SHP77 (cell line): ENCODE measurements around the gene NOVA1.
"Not testable (repeated sequence)": the region's sequence is repeated elsewhere in the genome, so short reads cannot be mapped to it uniquely, and the experiment has no call there.

Experiments
- DNase-seq, 2 experiments: peaks; one replicate each; lab custom pipeline; 2025; lab: John Stamatoyannopoulos, UW

The NOVA1 gene, protein sequence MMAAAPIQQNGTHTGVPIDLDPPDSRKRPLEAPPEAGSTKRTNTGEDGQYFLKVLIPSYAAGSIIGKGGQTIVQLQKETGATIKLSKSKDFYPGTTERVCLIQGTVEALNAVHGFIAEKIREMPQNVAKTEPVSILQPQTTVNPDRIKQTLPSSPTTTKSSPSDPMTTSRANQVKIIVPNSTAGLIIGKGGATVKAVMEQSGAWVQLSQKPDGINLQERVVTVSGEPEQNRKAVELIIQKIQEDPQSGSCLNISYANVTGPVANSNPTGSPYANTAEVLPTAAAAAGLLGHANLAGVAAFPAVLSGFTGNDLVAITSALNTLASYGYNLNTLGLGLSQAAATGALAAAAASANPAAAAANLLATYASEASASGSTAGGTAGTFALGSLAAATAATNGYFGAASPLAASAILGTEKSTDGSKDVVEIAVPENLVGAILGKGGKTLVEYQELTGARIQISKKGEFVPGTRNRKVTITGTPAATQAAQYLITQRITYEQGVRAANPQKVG

DNA sequence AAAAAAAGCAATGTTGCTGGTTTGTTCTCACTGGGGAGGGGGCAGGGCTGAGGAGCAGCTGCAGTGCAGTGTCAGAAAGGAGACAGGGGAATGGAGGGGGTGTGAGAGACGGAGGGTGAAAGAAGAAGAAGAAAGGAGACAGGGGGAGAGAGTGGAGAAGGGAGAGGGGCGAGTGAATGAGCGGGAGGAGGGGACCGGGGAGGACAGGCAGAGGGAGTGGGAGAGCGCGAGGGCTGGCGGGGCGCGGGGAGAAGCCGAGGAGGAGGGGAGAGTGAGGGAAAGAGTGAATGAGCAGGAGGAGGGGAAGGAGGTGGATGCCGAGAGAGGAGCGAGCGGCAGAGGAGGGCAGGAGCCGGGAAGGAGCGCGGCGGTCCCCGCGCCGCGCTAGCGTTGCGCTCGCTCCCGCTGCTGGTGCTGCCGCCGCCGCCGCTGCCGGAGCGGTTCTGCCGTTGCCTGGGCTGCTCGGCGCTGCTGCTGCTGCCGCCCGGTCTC lies at the start of gene NOVA1:
Gene NOVA1 (minus strand): TSS at position 445 of the 492 bp plus-strand sequence. CDS start 597 bp downstream, outside the sequence.
- peak; percentile 72 to 73 for DNase-seq

DNA sequence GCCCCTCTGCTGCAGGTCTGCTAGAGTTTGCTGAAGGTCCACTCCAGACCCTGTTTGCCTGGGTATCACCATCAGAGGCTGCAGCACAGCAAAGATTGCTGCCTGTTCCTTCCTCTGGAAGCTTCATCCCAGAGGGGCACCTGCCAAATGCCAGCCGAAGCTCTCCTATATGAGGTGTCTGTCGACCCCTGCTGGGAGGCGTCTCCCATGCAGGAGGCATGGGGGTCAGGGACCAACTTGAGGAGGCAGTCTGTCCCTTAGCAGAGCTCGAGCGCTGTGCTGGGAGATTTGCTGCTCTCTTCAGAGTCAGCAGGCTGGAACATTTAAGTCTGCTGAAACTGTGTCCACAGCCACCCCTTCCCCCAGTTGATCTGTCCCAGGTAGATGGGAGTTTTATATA lies 47.2 kb upstream of the NOVA1 start:
- not testable (repeated sequence) for DNase-seq

DNA sequence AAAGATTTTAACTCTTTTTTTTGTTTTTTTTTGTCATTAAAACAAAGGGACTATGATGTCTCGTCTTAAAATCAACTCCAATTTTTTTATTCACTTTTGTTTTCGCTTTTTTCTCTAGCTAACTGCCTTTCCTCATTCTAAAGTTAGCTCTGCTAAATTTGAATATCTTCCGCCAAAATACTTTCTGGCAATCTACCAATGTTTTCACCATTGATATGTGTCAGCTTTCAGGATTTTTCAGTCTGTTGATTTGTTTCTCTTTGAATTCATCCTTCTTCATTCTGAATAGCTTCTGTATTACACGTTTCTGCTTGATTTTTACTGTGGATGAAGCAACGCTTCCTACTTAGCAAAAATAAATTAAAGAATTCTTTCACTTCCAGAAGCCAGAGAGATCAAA lies 38.7 kb upstream of the NOVA1 start:
- no peak for DNase-seq

DNA sequence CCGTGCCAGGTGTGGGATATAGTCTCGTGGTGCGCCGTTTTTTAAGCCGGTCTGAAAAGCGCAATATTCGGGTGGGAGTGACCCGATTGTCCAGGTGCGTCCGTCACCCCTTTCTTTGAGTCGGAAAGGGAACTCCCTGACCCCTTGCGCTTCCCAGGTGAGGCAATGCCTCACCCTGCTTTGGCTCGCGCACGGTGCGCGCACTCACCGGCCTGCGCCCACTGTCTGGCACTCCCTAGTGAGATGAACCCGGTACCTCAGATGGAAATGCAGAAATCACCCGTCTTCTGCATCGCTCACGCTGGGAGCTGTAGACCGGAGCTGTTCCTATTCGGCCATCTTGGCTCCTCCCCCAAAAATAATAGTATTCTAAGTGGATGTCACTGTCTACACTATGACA lies 37.1 kb upstream of the NOVA1 start:
- not testable (repeated sequence) for DNase-seq

DNA sequence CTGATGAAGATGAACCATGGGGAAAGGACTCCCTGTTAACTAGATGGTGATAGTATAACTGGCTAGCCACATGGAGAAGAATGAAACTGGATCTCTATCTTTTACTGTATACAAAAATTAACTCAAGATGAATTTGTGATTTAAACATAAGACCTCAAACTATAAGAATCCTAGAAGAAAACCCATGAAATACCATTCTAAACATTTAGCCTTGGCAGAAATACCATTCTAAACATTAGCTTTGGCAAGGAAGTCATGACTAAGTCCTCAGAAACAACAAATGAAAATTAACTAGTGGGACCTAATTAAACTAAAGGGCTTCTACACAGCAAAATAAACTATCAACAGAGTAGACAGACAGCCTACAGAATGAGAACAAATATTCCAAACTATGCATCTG lies 28.4 kb upstream of the NOVA1 start:
- DNase-seq = no peak

DNA sequence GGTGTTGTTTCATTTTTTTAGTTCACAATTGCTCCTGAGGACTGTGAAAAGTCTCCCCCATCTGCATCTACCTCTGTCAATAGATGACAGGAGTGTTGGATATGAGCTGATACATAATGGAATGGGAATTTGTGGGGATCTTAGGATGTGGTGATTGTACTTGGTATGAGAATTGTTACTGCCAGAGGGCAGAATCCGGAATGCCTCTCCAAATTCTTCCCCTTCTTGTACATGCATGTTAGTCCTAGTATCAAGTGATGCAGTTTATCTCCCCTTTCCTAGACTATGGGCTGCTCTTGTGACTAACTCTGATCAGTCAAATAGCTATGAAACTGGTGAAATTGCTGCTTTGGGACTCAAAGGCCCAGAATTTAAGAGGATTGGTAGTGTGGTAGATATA lies 24.8 kb upstream of the NOVA1 start:
- no peak for DNase-seq

DNA sequence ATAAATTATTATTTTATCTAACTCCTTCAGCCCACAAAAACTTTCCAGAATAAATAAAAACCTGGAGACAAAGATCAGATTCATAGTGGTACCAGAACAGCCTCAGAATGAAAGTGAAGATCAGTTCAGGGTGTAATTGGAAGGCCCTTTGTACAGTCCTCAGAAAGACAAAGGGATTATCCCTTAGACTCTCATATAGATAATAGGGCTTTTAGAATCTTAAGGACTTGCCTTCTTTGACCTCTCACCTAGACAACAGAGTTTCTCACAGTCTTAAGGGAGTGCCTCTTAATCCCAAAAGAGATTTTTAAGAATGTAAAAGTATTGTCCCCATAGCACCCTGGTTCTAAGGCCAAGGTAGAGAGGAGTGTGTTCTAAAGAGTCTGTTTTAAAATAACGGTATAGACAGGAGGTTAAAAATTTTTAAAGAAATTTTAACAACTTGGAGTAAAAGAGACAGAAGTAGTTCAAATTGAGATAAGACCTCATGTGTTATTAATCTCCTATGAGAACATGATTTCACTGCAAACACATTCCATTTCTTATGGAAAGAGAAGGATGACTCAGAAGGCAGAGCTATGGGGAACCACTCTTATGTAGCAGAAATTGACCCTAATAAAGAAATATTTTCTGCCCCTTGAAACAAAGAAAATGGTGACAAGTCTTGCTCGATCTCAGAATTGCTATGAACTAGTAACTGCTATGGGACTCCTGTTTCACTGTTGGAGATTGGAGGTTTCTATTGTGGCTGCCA lies 24.2 kb upstream of the NOVA1 start:
- DNase-seq = no peak

DNA sequence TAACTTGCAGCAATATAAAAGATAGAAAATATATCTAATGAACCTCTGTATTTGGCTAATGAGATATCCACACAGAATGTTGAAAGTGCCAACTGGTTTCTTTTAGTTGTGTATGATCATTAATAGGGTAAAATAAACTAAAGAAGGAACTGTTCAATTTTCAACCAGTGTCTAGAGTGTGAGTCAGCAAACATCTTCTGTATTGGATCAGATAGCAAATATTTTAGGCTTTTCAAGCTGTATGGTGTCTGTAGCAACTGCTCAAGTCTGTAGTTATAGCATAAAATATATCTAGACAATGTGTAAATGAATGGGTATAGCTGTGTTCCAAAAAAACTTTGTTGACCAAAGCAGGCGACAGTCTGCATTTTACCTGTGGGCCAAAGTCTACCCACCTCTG lies 23.5 kb upstream of the NOVA1 start:
- DNase-seq = no peak

DNA sequence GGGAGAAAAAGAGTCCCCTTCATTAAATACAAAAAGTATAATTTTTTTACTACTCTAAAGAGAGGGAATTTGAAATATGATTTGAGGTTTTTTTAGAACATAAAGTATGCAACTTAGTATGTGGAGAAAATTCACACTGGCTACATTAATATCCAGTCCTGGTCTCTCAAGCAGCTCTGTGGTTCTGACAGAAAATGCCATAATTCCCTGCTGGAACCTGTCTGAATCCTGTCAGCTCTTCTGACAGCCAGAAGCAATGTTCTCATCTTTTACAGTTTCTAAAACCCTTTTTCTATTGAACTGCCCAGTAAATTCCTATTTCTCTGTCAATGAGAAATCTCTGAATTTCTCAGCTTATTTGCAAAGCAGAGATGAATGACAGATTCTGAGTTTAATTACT lies 13.4 kb upstream of the NOVA1 start:
- DNase-seq = no peak

DNA sequence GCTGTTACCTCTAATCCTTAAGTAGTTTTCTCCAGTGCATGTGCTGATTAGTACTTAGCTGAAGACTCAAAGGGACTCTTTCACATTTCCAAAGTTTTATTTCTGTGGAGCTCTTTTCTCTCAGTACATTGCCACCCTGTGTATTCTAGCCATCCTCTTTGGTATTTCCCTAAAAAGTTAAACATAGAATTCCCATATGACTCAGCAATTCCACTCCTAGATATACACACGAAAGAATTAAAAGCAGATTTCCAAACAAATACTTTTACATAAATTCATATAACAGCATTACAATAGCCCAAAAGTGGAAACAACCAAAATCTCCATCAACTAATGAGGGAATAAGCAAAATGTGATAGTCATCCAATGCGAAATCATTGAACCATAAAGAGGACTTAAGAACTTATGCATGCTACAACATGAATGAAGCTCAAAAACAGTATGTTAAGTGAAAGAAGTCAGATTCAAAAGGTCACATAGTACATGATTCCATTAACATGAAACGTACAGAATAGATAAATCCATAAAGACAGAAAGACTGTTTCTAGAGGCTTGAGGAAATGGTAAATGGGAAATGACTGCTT lies 9.0 kb upstream of the NOVA1 start:
- no peak for DNase-seq

DNA sequence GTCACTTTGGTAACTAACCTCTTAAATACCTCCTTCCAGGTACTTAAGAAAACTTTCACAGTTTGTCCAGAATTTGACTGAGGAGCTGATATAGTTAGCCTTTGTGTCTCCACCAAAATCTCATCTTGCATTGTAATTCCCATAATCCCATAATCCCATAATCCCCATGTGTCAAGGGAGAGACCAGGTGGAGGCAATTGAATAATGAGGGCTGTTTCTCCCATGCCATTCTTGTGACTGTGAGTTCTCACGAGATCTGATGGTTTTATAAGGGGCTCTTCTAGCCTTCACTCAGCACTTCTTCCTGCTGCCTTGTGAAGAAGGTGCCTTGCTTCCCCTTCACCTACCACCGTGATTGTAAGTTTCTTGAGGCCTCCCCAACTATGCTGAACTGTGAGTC lies 7.8 kb upstream of the NOVA1 start:
- no peak for DNase-seq

DNA sequence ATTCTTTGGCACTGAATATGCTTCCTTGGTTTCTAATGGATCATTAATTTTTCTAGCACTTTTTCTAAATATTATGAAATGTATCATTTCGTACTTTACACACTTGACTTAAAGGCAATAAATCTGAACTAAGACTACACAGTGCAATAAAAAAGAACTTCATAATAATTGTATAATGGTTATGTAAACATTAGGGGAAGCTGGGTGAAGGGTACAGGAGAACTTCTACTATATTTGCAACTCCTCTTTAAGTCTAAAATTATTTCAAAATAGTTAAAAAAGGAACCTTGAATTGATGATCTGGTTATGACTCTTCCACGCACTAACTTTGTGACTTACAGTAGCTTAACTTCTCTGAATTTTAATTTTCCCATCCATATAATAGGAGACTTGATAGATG lies 5.1 kb upstream of the NOVA1 start:
- no peak for DNase-seq

DNA sequence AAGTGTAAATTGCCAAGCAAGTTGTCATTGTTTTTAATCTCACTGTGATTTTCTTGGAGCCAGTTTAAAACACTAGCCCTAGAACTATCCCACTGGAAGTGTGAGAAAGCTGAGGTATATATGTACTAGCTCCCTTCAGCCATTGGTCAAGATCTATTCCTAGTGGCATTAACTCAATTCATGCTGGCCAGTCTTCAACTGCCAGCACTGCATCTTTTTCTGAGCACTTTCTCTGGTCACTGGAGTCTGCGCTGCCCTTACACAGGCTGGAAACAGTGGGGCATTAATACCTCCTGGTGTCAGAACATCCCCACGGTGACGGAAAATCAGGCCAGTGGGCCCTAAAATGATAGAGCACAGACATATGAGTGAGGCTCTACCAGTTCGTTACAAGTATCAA lies 4.0 kb upstream of the NOVA1 start:
- DNase-seq = peak in 1 of 2 experiments; percentile 27

DNA sequence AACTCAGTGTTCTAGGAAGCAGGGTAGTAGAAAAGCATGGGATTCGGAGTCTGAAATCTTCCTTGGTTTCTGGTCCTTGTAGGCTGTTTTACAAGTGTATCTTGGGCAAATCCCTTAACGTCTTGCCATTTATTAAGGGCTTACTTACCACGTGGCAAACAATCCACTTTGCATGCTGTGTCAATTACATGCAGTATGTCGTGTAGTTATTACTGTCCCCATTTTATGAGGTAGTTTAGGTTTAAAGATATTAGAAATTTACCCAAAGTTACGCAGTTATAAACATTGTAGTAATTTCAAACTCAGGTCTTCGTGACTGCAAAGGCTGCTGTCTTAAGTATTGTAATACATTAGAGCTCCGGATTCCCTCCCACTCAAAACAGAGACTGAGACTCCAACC lies 1.5 kb upstream of the NOVA1 start:
- peak in 1 of 2 experiments; percentile 44 for DNase-seq

DNA sequence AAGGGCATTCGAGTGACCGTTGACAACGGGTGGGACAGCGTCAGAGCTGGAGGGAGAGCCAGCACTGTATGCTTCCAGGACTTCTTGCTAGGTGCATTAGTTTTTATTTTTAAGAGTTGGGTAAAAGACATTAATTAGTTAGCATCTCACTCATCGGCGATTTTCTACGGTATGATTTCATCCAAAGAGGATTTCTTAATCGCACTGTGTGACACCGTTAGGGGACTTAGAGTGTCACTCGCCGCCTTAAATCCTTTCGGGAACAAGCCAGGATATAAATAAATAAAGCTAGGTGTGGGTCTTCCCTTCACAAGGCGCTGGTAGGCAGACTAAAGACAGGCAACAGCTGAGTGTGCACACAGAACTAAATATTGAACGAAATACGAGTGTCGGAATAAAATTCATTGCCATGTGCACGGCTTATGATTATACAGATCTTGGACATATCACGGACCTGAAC lies 869 bp upstream of the NOVA1 start:
- DNase-seq = peak; percentile 57 to 58

DNA sequence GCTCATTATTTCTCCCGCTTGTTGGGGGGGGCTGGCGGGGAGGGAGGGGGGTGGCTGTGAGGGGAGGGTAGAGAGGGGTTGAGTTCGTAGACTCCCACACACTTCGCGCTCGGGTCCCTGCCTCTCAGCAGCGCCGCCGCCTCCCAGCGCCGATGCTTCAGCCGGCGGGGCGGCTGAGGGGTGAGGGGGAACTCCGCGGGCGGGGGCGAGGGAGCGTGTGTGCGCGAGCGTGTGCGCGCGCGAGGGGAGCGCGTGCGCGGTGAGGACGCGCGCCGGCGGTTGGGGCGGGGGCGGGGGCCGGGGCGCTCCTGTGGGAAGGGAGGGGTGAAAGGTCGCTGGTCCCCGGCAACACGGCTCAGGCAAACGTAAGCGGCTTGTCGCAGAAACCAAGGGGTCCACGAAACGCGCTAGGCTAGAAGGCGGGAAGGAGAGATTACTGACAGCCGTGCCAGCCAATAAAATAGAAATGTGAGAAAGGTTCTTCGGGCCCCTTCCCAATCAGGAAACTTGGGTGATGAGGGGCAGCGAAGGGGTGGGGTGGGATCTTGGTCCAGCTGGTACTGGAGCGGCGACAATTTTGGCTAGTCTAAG lies 343 bp upstream of the NOVA1 start:
- DNase-seq = peak; percentile 96 to 98

DNA sequence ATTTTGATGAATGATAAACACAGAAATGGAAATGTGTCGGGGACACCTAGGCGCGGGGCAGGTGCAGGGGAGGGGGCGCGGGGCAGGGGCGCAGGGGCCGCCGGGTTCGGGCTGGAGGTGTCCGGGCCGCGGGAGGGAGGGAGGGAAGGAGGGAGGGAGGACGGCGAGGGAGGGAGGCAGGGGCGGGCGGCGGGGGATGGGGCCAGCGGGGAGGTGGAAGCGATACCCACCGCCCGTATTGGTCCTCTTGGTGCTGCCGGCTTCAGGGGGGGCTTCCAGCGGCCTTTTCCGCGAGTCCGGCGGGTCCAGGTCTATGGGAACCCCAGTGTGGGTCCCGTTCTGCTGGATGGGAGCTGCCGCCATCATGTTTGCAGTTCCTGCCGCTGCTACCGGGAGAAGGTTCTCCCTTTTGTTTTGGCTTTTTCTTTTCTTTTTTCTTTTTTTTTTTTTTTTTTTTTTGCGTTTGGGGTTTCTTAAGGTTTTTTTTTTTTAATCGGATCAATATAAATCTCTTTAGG lies 703 bp downstream of the NOVA1 start:
- peak; percentile 58 to 61 for DNase-seq

DNA sequence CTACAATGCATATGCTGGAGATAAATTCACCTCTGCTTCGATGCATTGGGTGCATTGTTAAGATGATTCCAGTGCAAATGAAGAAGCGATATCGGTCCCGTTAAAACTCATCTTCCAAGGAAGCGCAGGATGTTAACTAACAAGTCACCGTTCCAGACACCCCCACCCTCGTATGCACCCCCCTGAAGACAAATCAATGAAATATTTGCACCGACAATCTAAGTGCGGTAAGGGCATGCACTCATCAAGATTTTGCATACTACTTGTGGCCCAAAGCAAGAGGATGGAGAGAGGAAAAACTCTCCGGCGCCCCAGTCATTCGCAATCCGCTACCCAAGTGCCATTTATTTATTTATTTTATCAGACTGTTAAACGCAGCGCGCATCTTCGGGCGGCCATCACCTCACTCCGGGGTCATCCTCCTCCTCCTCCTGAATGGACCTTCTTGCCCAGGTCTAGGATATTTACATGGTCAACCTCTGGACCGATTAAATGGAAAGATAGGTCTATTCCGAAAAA lies 1.2 kb downstream of the NOVA1 start:
- DNase-seq = peak in 1 of 2 experiments; percentile 58

DNA sequence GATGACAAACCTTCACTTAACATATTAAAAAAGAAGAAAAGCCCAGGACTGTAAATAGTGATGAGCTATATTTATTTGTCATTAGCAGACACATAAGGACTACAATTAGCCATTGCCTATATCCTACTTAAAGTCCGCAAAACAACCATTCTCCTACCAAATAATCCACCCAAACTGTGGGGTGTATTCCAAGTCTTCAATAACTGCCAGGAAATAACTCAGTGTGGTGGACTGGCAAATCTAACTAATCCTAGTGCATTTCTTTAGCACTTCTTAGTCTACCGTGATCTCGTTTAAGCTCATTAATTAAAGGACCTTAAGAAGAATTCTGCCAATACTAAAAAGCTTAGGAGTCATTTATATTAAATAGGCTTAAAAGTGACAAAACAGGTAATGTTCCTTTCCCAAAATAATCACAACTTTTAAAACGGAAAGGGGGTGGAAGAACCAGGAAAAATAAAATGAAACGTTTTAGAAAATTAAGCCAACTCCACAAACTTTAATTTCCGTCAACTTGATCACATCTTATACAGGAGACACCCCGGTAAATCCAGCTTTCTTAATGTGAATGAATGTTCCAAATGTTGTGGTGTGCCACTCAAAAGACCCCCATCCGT lies 1.8 kb downstream of the NOVA1 start:
- no peak for DNase-seq

DNA sequence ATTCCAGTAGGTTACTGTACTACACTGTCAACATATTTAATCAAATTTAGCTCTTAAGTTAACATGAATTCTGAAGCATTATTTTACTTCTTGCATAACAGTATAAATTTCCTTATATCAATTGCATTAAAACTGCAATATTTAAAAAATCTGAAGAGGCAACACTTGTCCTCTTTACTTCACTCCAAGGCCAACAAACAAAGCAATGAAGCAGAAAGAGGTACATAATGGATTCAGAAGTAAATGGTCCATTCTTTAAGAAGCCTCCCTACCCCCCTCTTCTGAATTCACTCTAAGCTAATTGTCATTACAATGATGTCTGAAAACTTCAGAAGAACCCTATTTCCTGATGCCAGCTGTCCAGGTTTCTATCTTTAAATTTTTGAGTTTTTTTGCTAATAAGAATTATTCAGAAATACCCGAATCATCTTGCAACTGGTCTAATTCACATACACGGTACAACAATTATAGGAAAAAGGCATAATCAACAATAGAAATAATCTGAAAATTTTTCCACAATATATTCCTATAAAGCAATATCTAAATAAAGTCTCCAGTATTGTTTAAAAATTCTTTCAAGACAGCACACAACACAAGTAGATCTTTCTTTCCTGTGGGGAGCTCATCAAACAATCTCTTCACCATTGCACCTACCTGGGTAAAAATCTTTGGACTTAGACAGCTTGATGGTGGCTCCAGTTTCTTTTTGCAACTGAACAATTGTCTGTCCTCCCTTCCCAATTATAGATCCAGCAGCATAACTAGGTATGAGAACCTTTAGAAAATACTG lies 2.9 kb downstream of the NOVA1 start:
- peak in 1 of 2 experiments; percentile 26 for DNase-seq
